ENCODE results near the gene GNAT2. TPM values are rescaled to one million over a fixed set of nuclear protein-coding genes. Genes with fewer than 3 reads are reported as not detected.

The GNAT2 gene
- total and polyA plus RNA-seq, 2 donors (not counting 3 experiments of a cell fraction or from before 2014, with no cell fraction given): not detected

DNA sequence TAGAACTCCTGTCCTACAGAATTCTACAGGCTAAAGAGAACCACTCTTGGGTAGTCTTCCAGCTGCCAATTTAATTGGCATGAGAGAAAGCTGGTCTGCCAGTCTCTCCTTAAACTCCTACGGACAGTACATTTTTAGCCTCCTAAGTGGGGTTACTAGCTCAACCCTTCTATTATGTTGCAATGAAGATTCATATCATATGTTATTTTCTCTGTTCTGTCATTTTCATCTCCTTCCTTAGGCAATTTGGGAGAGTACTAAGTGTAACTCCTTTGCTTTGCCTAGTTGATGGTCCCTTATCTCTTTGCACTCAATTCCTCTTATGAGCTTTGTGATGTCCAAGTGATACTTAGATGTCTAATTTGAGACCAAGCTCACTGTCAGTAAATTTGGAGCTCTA is 14.0 kb downstream of the GNAT2 start:
- no peaks in the 10 kb centered on the region for H3K4me1 ChIP-seq (ENCODE audit: control insufficient read depth, extremely low read depth, insufficient read depth, low read length)
- H4K20me1 ChIP-seq (replicated peaks; ENCODE audit: control insufficient read depth, extremely low read depth, insufficient read depth, low read length): no peaks in the 10 kb centered on the region
- H2AFZ ChIP-seq (ENCODE audit: low read depth, low read length): no peak overlapping the region
- BruUV-seq (replicated peaks): no TSS peak
- no peak for TF ChIP-seq JUN (IDR thresholded peaks at IDR 0.05; ENCODE audit: borderline replicate concordance, insufficient read depth, insufficient read length, low read depth)
- no peak for TF ChIP-seq EZH2 (IDR thresholded peaks at IDR 0.05; ENCODE audit: borderline replicate concordance, low read depth, low read length, severe bottlenecking)
- TF ChIP-seq MYC (IDR thresholded peaks at IDR 0.05; ENCODE audit: low read depth, low read length): no peak
- TF ChIP-seq, protein P1, sequence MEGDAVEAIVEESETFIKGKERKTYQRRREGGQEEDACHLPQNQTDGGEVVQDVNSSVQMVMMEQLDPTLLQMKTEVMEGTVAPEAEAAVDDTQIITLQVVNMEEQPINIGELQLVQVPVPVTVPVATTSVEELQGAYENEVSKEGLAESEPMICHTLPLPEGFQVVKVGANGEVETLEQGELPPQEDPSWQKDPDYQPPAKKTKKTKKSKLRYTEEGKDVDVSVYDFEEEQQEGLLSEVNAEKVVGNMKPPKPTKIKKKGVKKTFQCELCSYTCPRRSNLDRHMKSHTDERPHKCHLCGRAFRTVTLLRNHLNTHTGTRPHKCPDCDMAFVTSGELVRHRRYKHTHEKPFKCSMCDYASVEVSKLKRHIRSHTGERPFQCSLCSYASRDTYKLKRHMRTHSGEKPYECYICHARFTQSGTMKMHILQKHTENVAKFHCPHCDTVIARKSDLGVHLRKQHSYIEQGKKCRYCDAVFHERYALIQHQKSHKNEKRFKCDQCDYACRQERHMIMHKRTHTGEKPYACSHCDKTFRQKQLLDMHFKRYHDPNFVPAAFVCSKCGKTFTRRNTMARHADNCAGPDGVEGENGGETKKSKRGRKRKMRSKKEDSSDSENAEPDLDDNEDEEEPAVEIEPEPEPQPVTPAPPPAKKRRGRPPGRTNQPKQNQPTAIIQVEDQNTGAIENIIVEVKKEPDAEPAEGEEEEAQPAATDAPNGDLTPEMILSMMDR (IDR thresholded peaks at IDR 0.05; ENCODE audit: extremely low read depth in 1 of 2, insufficient read depth in 1 of 2, low read depth in 1 of 2, low read length in 2 of 2): no peak
- TF ChIP-seq, protein P2, sequence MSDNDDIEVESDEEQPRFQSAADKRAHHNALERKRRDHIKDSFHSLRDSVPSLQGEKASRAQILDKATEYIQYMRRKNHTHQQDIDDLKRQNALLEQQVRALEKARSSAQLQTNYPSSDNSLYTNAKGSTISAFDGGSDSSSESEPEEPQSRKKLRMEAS (IDR thresholded peaks at IDR 0.05; ENCODE audit: insufficient read depth, insufficient read length): no peak
- FAIRE-seq: no peak
- ChIA-PET POLR2A (no interaction called here), CTCF (interaction anchor here (1.0 to 1.9 kb wide), 4 partner anchors 10 to 59 kb away, joined by 3 to 6 read pairs (median 4); no protein-coding TSS in a partner anchor)
- H3K9me3 ChIP-seq (replicated peaks; ENCODE audit: control insufficient read depth, insufficient read depth, low read length): no peaks in the 10 kb centered on the region
- H3K9ac ChIP-seq (replicated peaks; ENCODE audit: extremely low read depth, insufficient read depth, low read length): no peak overlapping the region
- no peaks in the 10 kb centered on the region for H3K9me1 ChIP-seq (replicated peaks; ENCODE audit: control insufficient read depth, extremely low read depth, insufficient read depth, low read length)
- H3K36me3 ChIP-seq (ENCODE audit: control insufficient read depth in 2 of 2, extremely low read depth in 1 of 2, insufficient read depth in 2 of 2, low read length in 2 of 2): peaks cover 0 to 2% of the 10 kb centered on the region in 2 experiments
- no peak overlapping the region for H3K27ac ChIP-seq (ENCODE audit: insufficient read depth, low read depth, low read length)
- no peak overlapping the region for H3K4me2 ChIP-seq (ENCODE audit: insufficient read depth, low read length)
- no peaks in the 10 kb centered on the region for H3K27me3 ChIP-seq (ENCODE audit: control insufficient read depth in 2 of 2, insufficient read depth in 2 of 2, low read length in 2 of 2)
- no peak overlapping the region for H3K4me3 ChIP-seq (replicated peaks in 1 of 3; ENCODE audit: insufficient read depth in 1 of 3, low read depth in 1 of 3, low read length in 3 of 3)
- H3K79me2 ChIP-seq (ENCODE audit: control insufficient read depth, insufficient read depth, low read length): no peaks in the 10 kb centered on the region
- dilution Hi-C loops (cut with MboI; ENCODE audit: extremely low pct_ligation_motif_present, low sequenced_read_pairs): no loop called here
- no peak for DNase-seq (ENCODE audit: low read depth, low spot score)
- intact Hi-C loops (cut with micrococcal nuclease): no loop called here

DNA sequence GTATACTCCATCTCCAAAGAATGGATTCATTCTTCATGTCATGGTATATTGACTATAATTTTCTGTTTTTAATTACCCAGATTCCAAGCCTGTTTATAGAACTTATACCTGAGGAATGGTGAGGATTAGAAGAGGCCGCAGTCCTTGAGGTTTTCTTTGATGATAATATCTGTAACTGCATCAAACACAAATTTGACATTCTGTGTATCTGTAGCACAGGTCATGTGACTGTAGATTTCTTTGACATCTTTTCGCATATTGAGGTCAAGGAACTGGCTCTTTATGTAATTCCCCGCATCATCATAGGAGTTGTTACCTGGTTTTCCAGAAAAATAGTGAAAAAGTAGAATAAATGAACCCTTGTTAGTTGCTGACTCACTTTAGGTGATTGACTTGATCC is 16.2 kb downstream of the GNAT2 start:
- no TSS peak for BruUV-seq (replicated peaks)
- ChIA-PET POLR2A (no interaction called here), CTCF (no interaction called here)
- intact Hi-C loops (cut with micrococcal nuclease): no loop called here
- no peaks in the 10 kb centered on the region for H3K27me3 ChIP-seq (ENCODE audit: control insufficient read depth in 2 of 2, insufficient read depth in 2 of 2, low read length in 2 of 2)
- H3K9me3 ChIP-seq (replicated peaks; ENCODE audit: control insufficient read depth, insufficient read depth, low read length): no peaks in the 10 kb centered on the region
- dilution Hi-C loops (cut with MboI; ENCODE audit: extremely low pct_ligation_motif_present, low sequenced_read_pairs): no loop called here
- H3K79me2 ChIP-seq (ENCODE audit: control insufficient read depth, insufficient read depth, low read length): no peaks in the 10 kb centered on the region
- no peak overlapping the region for H3K4me2 ChIP-seq (ENCODE audit: insufficient read depth, low read length)
- no peaks in the 10 kb centered on the region for H3K9me1 ChIP-seq (replicated peaks; ENCODE audit: control insufficient read depth, extremely low read depth, insufficient read depth, low read length)
- no peak for FAIRE-seq
- no peaks in the 10 kb centered on the region for H3K4me1 ChIP-seq (ENCODE audit: control insufficient read depth, extremely low read depth, insufficient read depth, low read length)
- no peak overlapping the region for H2AFZ ChIP-seq (ENCODE audit: low read depth, low read length)
- peaks cover 0 to 2% of the 10 kb centered on the region in 2 experiments for H3K36me3 ChIP-seq (ENCODE audit: control insufficient read depth in 2 of 2, extremely low read depth in 1 of 2, insufficient read depth in 2 of 2, low read length in 2 of 2)
- no peak overlapping the region for H3K4me3 ChIP-seq (replicated peaks in 1 of 3; ENCODE audit: insufficient read depth in 1 of 3, low read depth in 1 of 3, low read length in 3 of 3)
- H3K27ac ChIP-seq (ENCODE audit: insufficient read depth, low read depth, low read length): no peak overlapping the region
- DNase-seq (ENCODE audit: low read depth, low spot score): no peak
- no peak overlapping the region for H3K9ac ChIP-seq (replicated peaks; ENCODE audit: extremely low read depth, insufficient read depth, low read length)
- TF ChIP-seq EZH2 (IDR thresholded peaks at IDR 0.05; ENCODE audit: borderline replicate concordance, low read depth, low read length, severe bottlenecking) (no peak), GATA2 (IDR thresholded peaks at IDR 0.05; ENCODE audit: insufficient read depth, insufficient read length, low read depth, low read length) (no peak), FOS (IDR thresholded peaks at IDR 0.05; ENCODE audit: borderline replicate concordance, insufficient read depth, low read length) (no peak), POLR2A (IDR thresholded peaks at IDR 0.05; ENCODE audit: low read depth, low read length) (no peak)
- TF ChIP-seq, protein P2 (IDR thresholded peaks at IDR 0.05; ENCODE audit: insufficient read depth, insufficient read length): no peak
- TF ChIP-seq, protein P1 (IDR thresholded peaks at IDR 0.05; ENCODE audit: extremely low read depth in 1 of 2, insufficient read depth in 1 of 2, low read depth in 1 of 2, low read length in 2 of 2): no peak
- H4K20me1 ChIP-seq (replicated peaks; ENCODE audit: control insufficient read depth, extremely low read depth, insufficient read depth, low read length): no peaks in the 10 kb centered on the region

Data from endothelial cell of umbilical vein (primary cell).